H1 (cell line): ENCODE measurements around the gene LSM11. TPM values are rescaled to one million over a fixed set of nuclear protein-coding genes. Genes with fewer than 3 reads are reported as not detected.

Source experiments
- CTCF ChIA-PET: fragments of 300-600 bp; sonication (Branson Sonifier 250); formaldehyde crosslinking; loops from one replicate; lab custom pipeline; 2021; ENCODE audit not compliant: partially characterized antibody; lab: Charles Lee
- POLR2A ChIA-PET: fragments of 300-600 bp; sonication (Branson Sonifier 250); formaldehyde crosslinking; loops from one replicate; lab custom pipeline; 2021; ENCODE audit warnings: inconsistent platforms; ENCODE audit not compliant: partially characterized antibody; lab: Charles Lee
- DNase-seq, 2 experiments: peaks; one replicate each; pipeline versions ENCODE4 v3.0.0 to v3.0.0-alpha.2; 2010 to 2022; ENCODE audit warnings: low spot score in 2 of 2, low read depth in 1 of 2, mixed read lengths in 1 of 2
- FAIRE-seq: peaks from 2 replicates; lab custom pipeline; 2011; peaks lifted over from hg19 to GRCh38; lab: Jason Lieb, UNC
- H2AFZ ChIP-seq: 2 replicates; pipeline ENCODE4 v1.8.1; 2012; ENCODE audit warnings: low read length, inconsistent platforms
- H2AK5ac ChIP-seq: 2 replicates; pipeline ENCODE4 v1.6.1; 2013; ENCODE audit warnings: low read depth, low read length
- H2BK120ac ChIP-seq: replicated peaks from 2 replicates; pipeline ENCODE3; 2013; ENCODE audit warnings: low read depth, low read length, inconsistent platforms
- H2BK12ac ChIP-seq: 2 replicates; pipeline ENCODE4 v1.6.1; 2013; ENCODE audit warnings: low read depth, low read length
- H2BK15ac ChIP-seq: 2 replicates; pipeline ENCODE4 v1.6.1; 2013; ENCODE audit warnings: low read length
- H2BK20ac ChIP-seq: 2 replicates; pipeline ENCODE4 v1.6.1; 2013; ENCODE audit warnings: low read length
- H2BK5ac ChIP-seq: 2 replicates; pipeline ENCODE4 v1.6.1; 2013; ENCODE audit warnings: low read depth, low read length
- H3K14ac ChIP-seq: 2 replicates; pipeline ENCODE4 v1.6.1; 2013; ENCODE audit warnings: inconsistent platforms; ENCODE audit not compliant: insufficient read length
- H3K18ac ChIP-seq: 2 replicates; pipeline ENCODE4 v1.6.1; 2013; ENCODE audit warnings: low read length; ENCODE audit errors: extremely low read depth
- H3K23ac ChIP-seq: 2 replicates; pipeline ENCODE4 v1.6.1; 2013; ENCODE audit warnings: inconsistent platforms; ENCODE audit not compliant: insufficient read length
- H3K23me2 ChIP-seq: 2 replicates; pipeline ENCODE4 v1.6.1; 2013; ENCODE audit warnings: low read depth, low read length
- H3K27ac ChIP-seq: 2 replicates; pipeline ENCODE4 v1.6.1; 2011; ENCODE audit warnings: low read depth, low read length, inconsistent platforms
- H3K27me3 ChIP-seq, 4 experiments: replicated peaks in 1 of 4; 1 replicate in 1 of 4; 2 replicates in 3 of 4; pipeline versions ENCODE4 v1.6.1 to v1.8.1; 2011 to 2013; ENCODE audit warnings: low read length in 3 of 4, mild to moderate bottlenecking in 3 of 4, inconsistent platforms in 2 of 4, mixed read lengths in 2 of 4, moderate library complexity in 1 of 4; ENCODE audit not compliant: control insufficient read depth in 3 of 4, insufficient read depth in 3 of 4; ENCODE audit errors: extremely low read depth in 1 of 4
- H3K36me3 ChIP-seq, 4 experiments: 2 replicates each; pipeline versions ENCODE4 v1.6.1 to v1.8.1; 2011 to 2013; ENCODE audit warnings: mild to moderate bottlenecking in 4 of 4, low read length in 3 of 4, moderate library complexity in 2 of 4, control low read depth in 1 of 4, inconsistent platforms in 1 of 4; ENCODE audit not compliant: insufficient read depth in 4 of 4, control insufficient read depth in 2 of 4
- H3K4ac ChIP-seq: replicated peaks from 2 replicates; pipeline ENCODE3; 2013; ENCODE audit warnings: low read length, low read depth, mixed read lengths, inconsistent platforms; ENCODE audit not compliant: insufficient read length
- H3K4me1 ChIP-seq, 4 experiments: replicated peaks in 1 of 4; 1 replicate in 1 of 4; 2 replicates in 3 of 4; pipeline versions ENCODE4 v1.6.1 to v1.8.1; 2011 to 2013; ENCODE audit warnings: low read length in 3 of 4, inconsistent platforms in 2 of 4, mixed read lengths in 1 of 4; ENCODE audit not compliant: insufficient read depth in 4 of 4, control insufficient read depth in 3 of 4
- H3K4me2 ChIP-seq, 2 experiments: 2 replicates each; pipeline versions ENCODE4 v1.6.1 to v1.8.1; 2011 to 2013; ENCODE audit warnings: low read depth in 2 of 2, low read length in 2 of 2, control low read depth in 1 of 2, inconsistent platforms in 1 of 2, mild to moderate bottlenecking in 1 of 2; ENCODE audit not compliant: insufficient read depth in 1 of 2
- H3K4me3 ChIP-seq, 4 experiments: fragments of 200-600, 300-600 bp in 1 of 4; sonication (generic), shearing (Covaris generic), sonication (Bioruptor Twin) in 1 of 4; 2 replicates each; pipeline versions ENCODE4 v1.5.1 to v1.8.1; 2011 to 2016; ENCODE audit warnings: low read length in 4 of 4, low read depth in 3 of 4, control low read depth in 2 of 4, inconsistent platforms in 2 of 4, mild to moderate bottlenecking in 2 of 4, mixed read lengths in 1 of 4, moderate library complexity in 1 of 4; ENCODE audit not compliant: insufficient read depth in 2 of 4; ENCODE audit errors: extremely low read depth in 1 of 4
- H3K56ac ChIP-seq: replicated peaks from 2 replicates; pipeline ENCODE3; 2013; ENCODE audit warnings: low read depth, mild to moderate bottlenecking, mixed read lengths, low read length, inconsistent platforms; ENCODE audit not compliant: insufficient read length
- H3K79me1 ChIP-seq: 2 replicates; pipeline ENCODE4 v1.6.1; 2013; ENCODE audit warnings: low read depth, low read length, control low read depth
- H3K79me2 ChIP-seq, 2 experiments: 2 replicates each; pipeline versions ENCODE4 v1.6.1 to v1.8.1; 2012 to 2013; ENCODE audit warnings: low read length in 2 of 2, mild to moderate bottlenecking in 2 of 2, inconsistent platforms in 1 of 2; ENCODE audit not compliant: insufficient read depth in 2 of 2, control insufficient read depth in 1 of 2
- H3K9ac ChIP-seq, 4 experiments: replicated peaks in 1 of 4; 1 replicate in 1 of 4; 2 replicates in 3 of 4; pipeline versions ENCODE4 v1.6.1 to v1.8.1; 2011 to 2013; ENCODE audit warnings: low read depth in 3 of 4, low read length in 3 of 4, control low read depth in 2 of 4, mild to moderate bottlenecking in 2 of 4, moderate library complexity in 2 of 4, inconsistent platforms in 1 of 4; ENCODE audit errors: extremely low read depth in 1 of 4
- H3K9me3 ChIP-seq, 2 experiments: 2 replicates each; pipeline versions ENCODE4 v1.6.1 to v1.8.1; 2012 to 2013; ENCODE audit warnings: mild to moderate bottlenecking in 2 of 2, moderate library complexity in 2 of 2, control low read depth in 1 of 2, inconsistent platforms in 1 of 2, low read depth in 1 of 2, low read length in 1 of 2, mixed read lengths in 1 of 2; ENCODE audit not compliant: insufficient read depth in 2 of 2
- H4K20me1 ChIP-seq, 2 experiments: replicated peaks in 1 of 2; 2 replicates each; pipeline versions ENCODE3 to v1.8.1; 2011 to 2013; ENCODE audit warnings: inconsistent platforms in 2 of 2, low read length in 2 of 2, mild to moderate bottlenecking in 1 of 2; ENCODE audit not compliant: insufficient read depth in 2 of 2, control insufficient read depth in 1 of 2
- H4K5ac ChIP-seq: 2 replicates; pipeline ENCODE4 v1.6.1; 2013; ENCODE audit warnings: low read length, low read depth, mixed read lengths, inconsistent platforms; ENCODE audit not compliant: insufficient read length
- H4K8ac ChIP-seq: 2 replicates; pipeline ENCODE4 v1.8.0; 2013; ENCODE audit warnings: mild to moderate bottlenecking, moderate library complexity, low read length, inconsistent platforms; ENCODE audit not compliant: insufficient read depth; ENCODE audit errors: extremely low read depth
- H4K91ac ChIP-seq: replicated peaks from 2 replicates; pipeline ENCODE3; 2013; ENCODE audit warnings: low read length, mixed read lengths, inconsistent platforms; ENCODE audit not compliant: insufficient read length
- ASH2L ChIP-seq: fragments of 200-600, 300-600 bp; sonication (generic); IDR thresholded peaks from one replicate; pipeline ENCODE4 v1.7.1; 2017; ENCODE audit warnings: low read length
- CBX5 ChIP-seq: fragments of 300-800, 300-1000 bp; sonication (generic); IDR thresholded peaks from 2 replicates; pipeline ENCODE4 v1.7.1; 2016; ENCODE audit warnings: antibody characterized with exemption, low read length, low read depth
- POLR2A ChIP-seq, 2 experiments: IDR thresholded peaks; 1 replicate in 1 of 2; 2 replicates in 1 of 2; pipeline ENCODE4 v1.6.1; 2011; ENCODE audit warnings: low read depth in 2 of 2, low read length in 2 of 2, mild to moderate bottlenecking in 2 of 2; ENCODE audit errors: control extremely low read depth in 1 of 2
- TAF1 ChIP-seq: IDR thresholded peaks from 2 replicates; pipeline ENCODE4 v1.6.1; 2011; ENCODE audit warnings: mild to moderate bottlenecking, low read depth, low read length
- TBP ChIP-seq: IDR thresholded peaks from 2 replicates; pipeline ENCODE4 v1.6.1; 2011; ENCODE audit warnings: low read depth, low read length, improper control_type of control experiment
- YY1 ChIP-seq: IDR thresholded peaks from 2 replicates; pipeline ENCODE4 v1.6.1; 2011; ENCODE audit warnings: low read depth, mild to moderate bottlenecking, low read length
- WGBS, 2 experiments: shearing (Covaris generic) in 1 of 2; methylation state at CpG; one replicate each; pipeline versions ENCODE4 v1.1.6 to v1.1.7; 2013 to 2015; ENCODE audit warnings: low lambda C conversion rate in 2 of 2, mixed read lengths in 2 of 2, inconsistent platforms in 1 of 2, low coverage in 1 of 2, missing lambda C conversion rate in 1 of 2; ENCODE audit not compliant: insufficient replicate concordance in 2 of 2, insufficient coverage in 1 of 2, insufficient read length in 1 of 2; ENCODE audit errors: extremely low coverage in 1 of 2, missing lambda C conversion rate in 1 of 2; 5-methylcytosine and 5-hydroxymethylcytosine counted together
- polyA plus RNA-seq, 7 experiments: library from polyadenylated mRNA; depleted of rRNA in 3 of 7; stranded (reverse) in 5 of 7; unstranded in 2 of 7; fragments of >200 nt in 5 of 7; fragments of 200-250 nt in 2 of 7; gene quantifications; 1 replicate in 5 of 7; 2 replicates in 1 of 7; 4 replicates in 1 of 7; pipeline versions ENCODE4 v1.2.1 to v1.2.3, GENCODE V29; 2011 to 2013; ENCODE audit warnings: missing spikeins in 2 of 7, mixed read lengths in 2 of 7
- total RNA-seq: library from RNA; stranded (reverse); fragmentation: NEBNext Ultra II Directional; extraction: Animal tissue kit (Norgen Biotek cat#: 25700); gene quantifications from 2 replicates; pipeline ENCODE4 v1.2.1, GENCODE V29; 2021
- TF ChIP-seq, protein P1 (sequence below): IDR thresholded peaks from 2 replicates; pipeline ENCODE4 v1.6.1; 2011; ENCODE audit warnings: low read length, improper control_type of control experiment
- TF ChIP-seq, protein P2 (sequence below): IDR thresholded peaks from 2 replicates; pipeline ENCODE4 v1.6.1; 2011; ENCODE audit warnings: low read depth, mild to moderate bottlenecking, low read length; ENCODE audit not compliant: insufficient read depth
- TF ChIP-seq, protein P3 (sequence below), 3 experiments: IDR thresholded peaks; 1 replicate in 2 of 3; 2 replicates in 1 of 3; pipeline versions ENCODE4 v1.5.1 to v1.6.1; 2011; ENCODE audit warnings: low read length in 3 of 3, mild to moderate bottlenecking in 3 of 3, inconsistent platforms in 2 of 3, low read depth in 1 of 3, moderate library complexity in 1 of 3; ENCODE audit not compliant: insufficient read depth in 1 of 3; ENCODE audit errors: control extremely low read depth in 1 of 3

LSM11 gene
- total and polyA plus RNA-seq, 2 of the 8 experiments (the other 6 are each of a cell fraction or from before 2014, with no cell fraction given) = 1.8 to 3.9 TPM

DNA sequence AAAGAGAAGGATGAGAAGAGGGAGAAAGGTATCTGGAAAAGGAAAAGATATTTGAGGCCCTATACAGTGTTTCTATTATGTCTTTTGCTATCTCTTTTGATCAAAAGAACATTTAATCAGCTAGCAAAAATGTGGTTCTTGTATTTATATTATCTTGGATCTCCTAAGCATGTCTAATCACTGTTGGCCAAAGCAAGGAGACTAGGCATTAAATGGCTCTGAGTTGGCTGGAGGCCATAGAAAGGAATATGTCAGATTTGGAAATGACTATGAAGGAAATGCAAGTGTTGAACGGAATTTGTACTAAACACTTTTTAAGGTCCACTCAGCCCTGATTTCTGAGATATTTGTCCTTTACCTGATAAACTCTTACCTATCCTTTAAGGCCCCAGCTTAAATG lies 34.6 kb upstream of the LSM11 start:
- Histone ChIP-seq H4K8ac (no peak overlapping the region), H3K27ac (no peak overlapping the region), H3K9me3 (no peaks in the 10 kb centered on the region), H3K79me1 (no peaks in the 10 kb centered on the region), H4K20me1 (no peaks in the 10 kb centered on the region), H3K4me3 (no peak overlapping the region), H3K4me2 (no peak overlapping the region), H2BK20ac (no peak overlapping the region), H3K56ac (no peak overlapping the region), H3K23ac (no peak overlapping the region), H2AK5ac (no peak overlapping the region), H3K9ac (no peak overlapping the region), H3K18ac (no peak overlapping the region), H3K27me3 (no peaks in the 10 kb centered on the region), H3K36me3 (no peaks in the 10 kb centered on the region), H2BK120ac (no peak overlapping the region), H3K23me2 (no peaks in the 10 kb centered on the region), H3K14ac (no peak overlapping the region), H4K5ac (no peak overlapping the region), H2BK15ac (no peak overlapping the region), H3K79me2 (no peaks in the 10 kb centered on the region), H2BK5ac (no peak overlapping the region), H3K4ac (no peak overlapping the region), H2BK12ac (no peak overlapping the region), H4K91ac (no peak overlapping the region), H3K4me1 (no peaks in the 10 kb centered on the region), H2AFZ (no peak overlapping the region)
- TF ChIP-seq, protein P1, sequence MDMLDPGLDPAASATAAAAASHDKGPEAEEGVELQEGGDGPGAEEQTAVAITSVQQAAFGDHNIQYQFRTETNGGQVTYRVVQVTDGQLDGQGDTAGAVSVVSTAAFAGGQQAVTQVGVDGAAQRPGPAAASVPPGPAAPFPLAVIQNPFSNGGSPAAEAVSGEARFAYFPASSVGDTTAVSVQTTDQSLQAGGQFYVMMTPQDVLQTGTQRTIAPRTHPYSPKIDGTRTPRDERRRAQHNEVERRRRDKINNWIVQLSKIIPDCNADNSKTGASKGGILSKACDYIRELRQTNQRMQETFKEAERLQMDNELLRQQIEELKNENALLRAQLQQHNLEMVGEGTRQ = no peak
- no peak for TF ChIP-seq POLR2A (IDR thresholded peaks at IDR 0.05; ENCODE audit: control extremely low read depth in 1 of 2, low read depth in 2 of 2, low read length in 2 of 2)
- TF ChIP-seq, protein P2, sequence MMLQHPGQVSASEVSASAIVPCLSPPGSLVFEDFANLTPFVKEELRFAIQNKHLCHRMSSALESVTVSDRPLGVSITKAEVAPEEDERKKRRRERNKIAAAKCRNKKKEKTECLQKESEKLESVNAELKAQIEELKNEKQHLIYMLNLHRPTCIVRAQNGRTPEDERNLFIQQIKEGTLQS = no peak
- no peak for TF ChIP-seq TBP
- no peak for TF ChIP-seq CBX5
- TF ChIP-seq TAF1 = no peak
- TF ChIP-seq ASH2L = no peak
- TF ChIP-seq, protein P3, sequence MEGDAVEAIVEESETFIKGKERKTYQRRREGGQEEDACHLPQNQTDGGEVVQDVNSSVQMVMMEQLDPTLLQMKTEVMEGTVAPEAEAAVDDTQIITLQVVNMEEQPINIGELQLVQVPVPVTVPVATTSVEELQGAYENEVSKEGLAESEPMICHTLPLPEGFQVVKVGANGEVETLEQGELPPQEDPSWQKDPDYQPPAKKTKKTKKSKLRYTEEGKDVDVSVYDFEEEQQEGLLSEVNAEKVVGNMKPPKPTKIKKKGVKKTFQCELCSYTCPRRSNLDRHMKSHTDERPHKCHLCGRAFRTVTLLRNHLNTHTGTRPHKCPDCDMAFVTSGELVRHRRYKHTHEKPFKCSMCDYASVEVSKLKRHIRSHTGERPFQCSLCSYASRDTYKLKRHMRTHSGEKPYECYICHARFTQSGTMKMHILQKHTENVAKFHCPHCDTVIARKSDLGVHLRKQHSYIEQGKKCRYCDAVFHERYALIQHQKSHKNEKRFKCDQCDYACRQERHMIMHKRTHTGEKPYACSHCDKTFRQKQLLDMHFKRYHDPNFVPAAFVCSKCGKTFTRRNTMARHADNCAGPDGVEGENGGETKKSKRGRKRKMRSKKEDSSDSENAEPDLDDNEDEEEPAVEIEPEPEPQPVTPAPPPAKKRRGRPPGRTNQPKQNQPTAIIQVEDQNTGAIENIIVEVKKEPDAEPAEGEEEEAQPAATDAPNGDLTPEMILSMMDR (IDR thresholded peaks at IDR 0.05; ENCODE audit: control extremely low read depth in 1 of 3, insufficient read depth in 1 of 3, low read depth in 1 of 3, low read length in 3 of 3) = no peak
- no peak for TF ChIP-seq YY1
- ChIA-PET CTCF (interaction anchor here (1.5 kb wide), 1 partner anchor 10 kb away, joined by 5 read pairs; no protein-coding TSS in a partner anchor), POLR2A (no interaction called here)
- DNase-seq (no peak), FAIRE-seq (no peak)
- 90% methylated on average over 1 of the region's 1 CpG; no CpG with 5 or more reads in 1 of the 2 experiments for WGBS, 2 experiments
